Effector CD8-positive, alpha-beta T cell (primary cell): ENCODE measurements around the gene MOB2.

Experiments used
- DNase-seq: peaks from one replicate; lab custom pipeline; 2025; lab: John Stamatoyannopoulos, UW
- total RNA-seq, 4 experiments: gene quantifications; one replicate each; lab custom pipeline; 2026; lab: John Stamatoyannopoulos, UW

MOB2 gene
- total RNA-seq: 53.6 to 61.1 (median 58.1) reads per million in 4 experiments

GRCh38 chr11:1486054-1486825 lies at the start of gene MOB2:
MOB2 (minus strand) TSS chr11:1486779; CDS start chr11:1486556, 223 bp downstream.
- no peak for DNase-seq

- DNase-seq: no peak
These were observed 48.1 kb upstream of the MOB2 start for GRCh38 chr11:1534682-1535081.

- no peak for DNase-seq
These were observed 47.6 kb upstream of the MOB2 start for GRCh38 chr11:1534171-1534570.

GRCh38 chr11:1533342-1533725 lies 46.8 kb upstream of the MOB2 start:
- DNase-seq: no peak

GRCh38 chr11:1532606-1533341 lies 46.2 kb upstream of the MOB2 start:
- DNase-seq: no peak

GRCh38 chr11:1532014-1532586 lies 45.5 kb upstream of the MOB2 start:
- DNase-seq: no peak

- DNase-seq: no peak
These were observed 45.0 kb upstream of the MOB2 start for GRCh38 chr11:1531449-1532013.

- DNase-seq: no peak
These were observed 44.3 kb upstream of the MOB2 start for GRCh38 chr11:1530686-1531448.

GRCh38 chr11:1529774-1530173 lies 43.2 kb upstream of the MOB2 start:
- no peak for DNase-seq

GRCh38 chr11:1529286-1529685 lies 42.7 kb upstream of the MOB2 start:
- no peak for DNase-seq

- DNase-seq: no peak
These were observed 42.1 kb upstream of the MOB2 start for GRCh38 chr11:1528710-1529109.

GRCh38 chr11:1526785-1527184 lies 40.2 kb upstream of the MOB2 start:
- no peak for DNase-seq

- no peak for DNase-seq
These were observed 37.2 kb upstream of the MOB2 start for GRCh38 chr11:1523779-1524178.

GRCh38 chr11:1523077-1523476 lies 36.5 kb upstream of the MOB2 start:
- no peak for DNase-seq

- no peak for DNase-seq
These were observed 35.5 kb upstream of the MOB2 start for GRCh38 chr11:1522081-1522424.

- no peak for DNase-seq
These were observed 35.0 kb upstream of the MOB2 start for GRCh38 chr11:1521382-1522080.

- DNase-seq: no peak
These were observed 34.2 kb upstream of the MOB2 start for GRCh38 chr11:1520663-1521267.

GRCh38 chr11:1520209-1520662 lies 33.7 kb upstream of the MOB2 start:
- DNase-seq: no peak

GRCh38 chr11:1519028-1520010 lies 32.7 kb upstream of the MOB2 start:
- DNase-seq: no peak

- DNase-seq: no peak
These were observed 31.7 kb upstream of the MOB2 start for GRCh38 chr11:1518301-1518700.
